MG63 (cell line): Measurements from ENCODE around the gene KCNMA1. TPM values are rescaled to one million over a fixed set of nuclear protein-coding genes. Genes with fewer than 3 reads are reported as not detected.

Experiments
- DNase-seq: peaks from one replicate; pipeline ENCODE4 v3.0.0-alpha.2; 2020
- H3K27me3 ChIP-seq: fragments of 250-450 bp; sonication (Bioruptor Pico); 2 replicates; pipeline ENCODE4 v1.5.1; 2020; ENCODE audit warnings: mild to moderate bottlenecking, moderate library complexity
- H3K36me3 ChIP-seq: fragments of 250-450 bp; sonication (Bioruptor Pico); 2 replicates; pipeline ENCODE4 v1.5.1; 2020; ENCODE audit warnings: mild to moderate bottlenecking, moderate library complexity
- H3K4me3 ChIP-seq: fragments of 250-450 bp; sonication (Bioruptor Pico); 2 replicates; pipeline ENCODE4 v1.5.1; 2020; ENCODE audit warnings: mild to moderate bottlenecking, moderate library complexity
- H3K9me3 ChIP-seq: fragments of 250-450 bp; sonication (Bioruptor Pico); 2 replicates; pipeline ENCODE4 v1.5.1; 2020; ENCODE audit warnings: mild to moderate bottlenecking, moderate library complexity
- total RNA-seq: library from RNA; depleted of rRNA; stranded (reverse); fragments of >200 nt; shearing (Covaris generic); gene quantifications from 2 replicates; pipeline ENCODE4 v1.2.3, GENCODE V29; 2014; ENCODE audit warnings: low replicate concordance

Gene KCNMA1
- total RNA-seq, 1 experiment from 2014 or later = 40.8 TPM

- no peak for DNase-seq
- no peak overlapping the region for H3K4me3 ChIP-seq
- no peaks in the 10 kb centered on the region for H3K9me3 ChIP-seq
- H3K36me3 ChIP-seq = no peaks in the 10 kb centered on the region; the same call in none of the 2 replicates
- no peaks in the 10 kb centered on the region for H3K27me3 ChIP-seq
These were observed 126.9 kb downstream of the KCNMA1 start for GRCh38 chr10:77510695-77511094.

GRCh38 chr10:77510294-77510693 is 127.3 kb downstream of the KCNMA1 start:
- Histone ChIP-seq H3K27me3 (no peaks in the 10 kb centered on the region), H3K4me3 (no peak overlapping the region), H3K9me3 (no peaks in the 10 kb centered on the region), H3K36me3 (no peaks in the 10 kb centered on the region; the same call in none of the 2 replicates)
- no peak for DNase-seq

- Histone ChIP-seq H3K27me3 (no peaks in the 10 kb centered on the region), H3K36me3 (no peaks in the 10 kb centered on the region; the same call in none of the 2 replicates), H3K4me3 (no peak overlapping the region), H3K9me3 (no peaks in the 10 kb centered on the region)
- DNase-seq = no peak
These were observed 128.2 kb downstream of the KCNMA1 start for GRCh38 chr10:77509391-77509790.

GRCh38 chr10:77507291-77507880 is 130.2 kb downstream of the KCNMA1 start:
- no peak for DNase-seq
- Histone ChIP-seq H3K4me3 (no peak overlapping the region), H3K36me3 (no peaks in the 10 kb centered on the region; the same call in none of the 2 replicates), H3K27me3 (no peaks in the 10 kb centered on the region), H3K9me3 (no peaks in the 10 kb centered on the region)

GRCh38 chr10:77506517-77507200 is 130.9 kb downstream of the KCNMA1 start:
- H3K4me3 ChIP-seq = no peak overlapping the region
- H3K36me3 ChIP-seq = no peaks in the 10 kb centered on the region; the same call in none of the 2 replicates
- no peak for DNase-seq
- no peaks in the 10 kb centered on the region for H3K9me3 ChIP-seq
- no peaks in the 10 kb centered on the region for H3K27me3 ChIP-seq

- DNase-seq = peak; percentile 63
- Histone ChIP-seq H3K27me3 (no peaks in the 10 kb centered on the region), H3K4me3 (no peak overlapping the region), H3K36me3 (no peaks in the 10 kb centered on the region; the same call in none of the 2 replicates), H3K9me3 (no peaks in the 10 kb centered on the region)
These were observed 131.9 kb downstream of the KCNMA1 start for GRCh38 chr10:77505431-77506334.

GRCh38 chr10:77504873-77505257 is 132.7 kb downstream of the KCNMA1 start:
- Histone ChIP-seq H3K4me3 (no peak overlapping the region), H3K36me3 (no peaks in the 10 kb centered on the region; the same call in none of the 2 replicates), H3K27me3 (no peaks in the 10 kb centered on the region), H3K9me3 (no peaks in the 10 kb centered on the region)
- DNase-seq = peak; percentile 75

GRCh38 chr10:77504196-77504872 is 133.3 kb downstream of the KCNMA1 start:
- no peaks in the 10 kb centered on the region for H3K9me3 ChIP-seq
- no peak overlapping the region for H3K4me3 ChIP-seq
- H3K27me3 ChIP-seq = no peaks in the 10 kb centered on the region
- peak; percentile 28 for DNase-seq
- H3K36me3 ChIP-seq = no peaks in the 10 kb centered on the region; the same call in 1 of the 2 replicates

GRCh38 chr10:77501846-77502261 is 135.8 kb downstream of the KCNMA1 start:
- Histone ChIP-seq H3K9me3 (no peaks in the 10 kb centered on the region), H3K36me3 (no peaks in the 10 kb centered on the region), H3K4me3 (no peak overlapping the region), H3K27me3 (no peaks in the 10 kb centered on the region)
- DNase-seq = no peak

GRCh38 chr10:77501152-77501845 is 136.3 kb downstream of the KCNMA1 start:
- no peak overlapping the region for H3K4me3 ChIP-seq
- H3K9me3 ChIP-seq = no peaks in the 10 kb centered on the region
- H3K36me3 ChIP-seq = no peaks in the 10 kb centered on the region
- peak; percentile 97 for DNase-seq
- H3K27me3 ChIP-seq = no peaks in the 10 kb centered on the region

GRCh38 chr10:77500754-77501151 is 136.9 kb downstream of the KCNMA1 start:
- Histone ChIP-seq H3K4me3 (no peak overlapping the region), H3K27me3 (no peaks in the 10 kb centered on the region), H3K9me3 (no peaks in the 10 kb centered on the region), H3K36me3 (no peaks in the 10 kb centered on the region)
- peak; percentile 13 for DNase-seq

GRCh38 chr10:77498829-77499228 is 138.8 kb downstream of the KCNMA1 start:
- no peak for DNase-seq
- Histone ChIP-seq H3K9me3 (no peaks in the 10 kb centered on the region), H3K27me3 (no peaks in the 10 kb centered on the region), H3K4me3 (no peak overlapping the region), H3K36me3 (no peaks in the 10 kb centered on the region; the same call in 1 of the 2 replicates)

GRCh38 chr10:77498210-77498609 is 139.4 kb downstream of the KCNMA1 start:
- Histone ChIP-seq H3K27me3 (no peaks in the 10 kb centered on the region), H3K4me3 (no peak overlapping the region), H3K9me3 (no peaks in the 10 kb centered on the region), H3K36me3 (peaks cover 3% of the 10 kb centered on the region)
- no peak for DNase-seq

GRCh38 chr10:77497748-77498147 is 139.9 kb downstream of the KCNMA1 start:
- no peaks in the 10 kb centered on the region for H3K9me3 ChIP-seq
- H3K36me3 ChIP-seq = peaks cover 3% of the 10 kb centered on the region
- no peak for DNase-seq
- H3K27me3 ChIP-seq = no peaks in the 10 kb centered on the region
- no peak overlapping the region for H3K4me3 ChIP-seq

- Histone ChIP-seq H3K4me3 (no peak overlapping the region), H3K36me3 (peaks cover 3% of the 10 kb centered on the region), H3K27me3 (no peaks in the 10 kb centered on the region), H3K9me3 (no peaks in the 10 kb centered on the region)
- DNase-seq = no peak
These were observed 140.6 kb downstream of the KCNMA1 start for GRCh38 chr10:77496941-77497420.
